Stimulated activated CD8-positive, alpha-beta memory T cell treated with anti-CD3 and anti-CD28 coated beads, Interleukin-4, amount 100 ng/mL, for 1 hour (primary cell): ENCODE measurements around the gene HOXB8.

Source experiments
- DNase-seq, 2 donors: peaks; one replicate each; pipeline ENCODE4 v3.0.0-alpha.2; 2020; ENCODE audit warnings: low read depth in 2 of 2, low spot score in 1 of 2

The HOXB8 gene

GRCh38 chr17:48637323-48638260 is 22.5 kb upstream of the HOXB8 start:
- DNase-seq: no peak

GRCh38 chr17:48636177-48637018 is 21.3 kb upstream of the HOXB8 start:
- peak; percentile 30 to 36 for DNase-seq

GRCh38 chr17:48634493-48635208 is 19.6 kb upstream of the HOXB8 start:
- no peak for DNase-seq

- DNase-seq: no peak
Measured at GRCh38 chr17:48633266-48633677, 18.2 kb upstream of the HOXB8 start.

- no peak for DNase-seq
Measured at GRCh38 chr17:48632579-48633265, 17.6 kb upstream of the HOXB8 start.

GRCh38 chr17:48631693-48632578 is 16.8 kb upstream of the HOXB8 start:
- no peak for DNase-seq

GRCh38 chr17:48630925-48631692 is 16.0 kb upstream of the HOXB8 start:
- no peak for DNase-seq

- DNase-seq: no peak
Measured at GRCh38 chr17:48630009-48630924, 15.2 kb upstream of the HOXB8 start.

- DNase-seq: no peak
Measured at GRCh38 chr17:48629411-48629759, 14.3 kb upstream of the HOXB8 start.

GRCh38 chr17:48628649-48629410 is 13.7 kb upstream of the HOXB8 start:
- DNase-seq: no peak

- no peak for DNase-seq
Measured at GRCh38 chr17:48627623-48628521, 12.8 kb upstream of the HOXB8 start.

GRCh38 chr17:48627118-48627597 is 12.1 kb upstream of the HOXB8 start:
- DNase-seq: no peak

- no peak for DNase-seq
Measured at GRCh38 chr17:48626245-48627117, 11.4 kb upstream of the HOXB8 start, which contains the start of gene HOXB9. Gene HOXB9, minus strand, starts transcription at chr17:48626358. Its CDS starts 89 bp downstream, at chr17:48626269.

GRCh38 chr17:48625495-48626244 is 10.6 kb upstream of the HOXB8 start:
- no peak for DNase-seq
